ENCODE data around the gene DLGAP4.
"Not testable (repeated sequence)": the region's sequence is repeated elsewhere in the genome, so short reads cannot be mapped to it uniquely, and the experiment has no call there.

The DLGAP4 gene

GRCh38 chr20:36506253-36506652 lies 200.1 kb downstream of the DLGAP4 start:
- peak; percentile 40 for DNase-seq

GRCh38 chr20:36507746-36508145 lies 201.6 kb downstream of the DLGAP4 start:
- no peak for DNase-seq

DNA sequence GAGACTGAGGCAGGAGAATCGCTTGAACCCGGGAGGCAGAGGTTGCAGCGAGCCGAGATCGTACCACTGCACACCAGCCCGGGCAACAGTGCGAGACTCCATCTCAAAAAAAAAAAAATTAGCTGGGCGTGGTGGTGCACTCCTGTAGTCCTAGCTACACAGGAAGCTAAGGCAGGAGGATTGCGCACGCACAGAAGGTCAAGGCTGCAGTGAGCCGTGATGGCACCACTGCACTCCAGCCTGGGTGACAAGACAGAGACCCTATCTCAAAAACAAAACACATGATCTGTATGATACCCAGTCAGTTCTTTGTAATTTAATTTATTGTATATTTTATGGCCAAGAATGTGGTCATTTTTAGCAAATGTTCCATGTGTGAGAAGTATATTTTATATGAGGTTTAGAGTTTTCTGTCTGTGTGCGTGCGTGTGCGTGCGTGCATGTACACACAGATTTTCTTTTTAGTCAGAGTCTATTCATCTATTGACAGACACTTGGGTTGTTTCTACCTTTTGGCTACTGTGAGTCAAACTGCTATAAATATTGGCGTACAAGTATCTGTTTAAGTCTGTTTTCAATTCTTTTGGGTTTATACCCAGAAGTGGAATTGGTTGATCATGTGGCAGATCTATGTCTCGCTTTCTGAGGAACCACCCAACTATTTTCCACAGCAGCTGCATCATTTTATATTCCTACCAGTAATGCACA lies 213.0 kb downstream of the DLGAP4 start:
- DNase-seq: no peak

GRCh38 chr20:36519944-36520343 lies 213.8 kb downstream of the DLGAP4 start:
- no peak for DNase-seq

DNA sequence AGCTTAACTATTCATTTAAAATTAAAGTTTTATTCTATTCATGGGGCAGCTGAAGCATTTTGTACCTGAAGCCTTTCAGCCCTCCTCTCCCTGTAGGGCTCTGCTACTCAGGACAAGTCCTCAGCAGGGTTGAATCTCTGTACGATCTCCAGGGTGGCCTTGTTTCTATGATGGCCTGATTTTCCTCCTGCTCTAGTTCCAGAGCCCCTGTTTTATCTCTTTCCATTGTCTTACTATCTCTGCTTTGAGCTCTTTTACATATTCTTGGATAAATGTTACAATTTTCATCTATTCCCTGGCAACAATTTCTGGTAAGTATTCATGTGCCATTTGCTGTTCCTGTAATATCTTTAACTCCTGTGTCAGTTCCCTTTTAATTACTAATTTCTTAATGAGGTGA lies 215.4 kb downstream of the DLGAP4 start:
- DNase-seq: no peak

- DNase-seq: not testable (repeated sequence)
These were observed 216.3 kb downstream of the DLGAP4 start for GRCh38 chr20:36522412-36522811.

DNA sequence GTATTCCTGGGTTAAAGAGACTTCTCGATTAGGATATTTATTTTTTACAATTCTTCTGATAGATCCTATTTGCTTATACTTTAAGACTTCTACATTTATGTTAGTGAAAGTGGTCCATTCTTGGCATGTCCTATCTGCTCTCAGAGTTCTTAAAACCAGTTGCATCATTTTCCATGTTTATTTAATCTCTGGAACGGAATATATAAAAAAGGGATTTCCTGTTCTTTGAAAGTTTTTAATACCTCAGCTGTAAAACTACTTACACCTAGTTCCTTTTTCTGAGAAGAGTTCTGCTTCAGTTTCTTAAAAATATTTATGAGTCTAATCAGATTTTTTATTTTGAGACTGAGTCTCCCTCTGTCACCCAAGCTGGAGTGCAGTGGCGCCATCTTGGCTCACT lies 217.2 kb downstream of the DLGAP4 start:
- no peak for DNase-seq

- no peak for DNase-seq
These were observed 219.7 kb downstream of the DLGAP4 start for GRCh38 chr20:36525620-36526365.

DNA sequence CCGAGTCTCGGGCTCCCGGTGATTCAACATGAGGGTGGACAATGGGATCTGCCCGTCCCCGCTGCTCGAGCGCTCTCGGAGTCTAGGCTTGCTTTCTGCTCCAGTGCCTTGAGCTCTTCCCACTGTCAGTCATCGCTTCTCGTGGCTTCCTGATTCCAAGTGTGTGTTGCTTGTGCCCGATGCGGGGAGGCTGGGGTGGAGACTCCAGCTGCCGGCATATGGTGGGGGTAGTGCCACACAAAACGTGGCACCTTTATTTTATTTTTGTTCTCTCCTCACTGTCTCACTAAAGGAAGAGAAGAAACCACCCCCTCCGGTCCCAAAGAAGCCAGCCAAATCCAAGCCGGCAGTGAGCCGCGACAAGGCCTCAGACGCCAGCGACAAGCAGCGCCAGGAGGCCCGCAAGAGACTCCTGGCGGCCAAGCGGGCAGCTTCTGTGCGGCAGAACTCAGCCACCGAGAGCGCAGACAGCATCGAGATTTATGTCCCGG lies 220.4 kb downstream of the DLGAP4 start:
- no peak for DNase-seq

DNA sequence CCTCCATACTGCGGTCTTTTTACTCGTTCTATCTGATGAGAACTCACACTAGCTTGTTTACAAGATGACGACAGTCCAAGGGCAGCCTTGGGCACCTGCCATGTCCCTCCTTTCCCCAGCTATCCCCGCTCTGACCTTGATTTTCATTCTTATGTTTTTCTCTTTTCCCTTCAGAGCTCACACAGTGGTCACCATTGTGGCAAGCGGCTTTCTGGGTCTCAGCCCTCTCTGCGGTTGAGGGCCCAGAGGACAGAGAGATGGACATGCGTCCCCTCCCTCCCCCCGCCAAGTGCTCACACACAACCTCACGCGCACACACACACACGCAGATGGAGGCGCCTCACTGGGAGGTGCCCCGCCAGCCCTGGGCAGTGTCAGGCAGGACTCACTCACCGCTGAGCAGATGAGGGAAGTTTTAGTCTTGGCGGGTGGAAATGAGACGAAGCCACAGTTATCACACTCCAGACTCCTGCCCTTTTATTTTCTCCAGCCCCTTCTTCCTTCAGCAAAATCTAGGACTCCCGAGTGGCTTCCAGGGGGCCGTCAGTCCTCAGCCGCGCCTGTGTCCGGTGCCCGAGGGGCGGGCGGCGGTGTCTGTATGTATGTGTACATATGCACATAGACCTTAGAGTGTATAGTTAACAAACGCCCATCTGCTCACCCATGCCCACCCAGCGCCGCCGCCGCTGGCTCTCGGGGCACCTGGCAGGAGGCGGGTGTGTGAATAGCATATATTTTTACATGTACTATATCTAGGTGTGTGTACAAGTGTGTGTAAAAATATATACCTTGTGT lies 221.4 kb downstream of the DLGAP4 start:
- DNase-seq: no peak

- no peak for DNase-seq
These were observed 222.2 kb downstream of the DLGAP4 start for GRCh38 chr20:36528176-36528874.

DNA sequence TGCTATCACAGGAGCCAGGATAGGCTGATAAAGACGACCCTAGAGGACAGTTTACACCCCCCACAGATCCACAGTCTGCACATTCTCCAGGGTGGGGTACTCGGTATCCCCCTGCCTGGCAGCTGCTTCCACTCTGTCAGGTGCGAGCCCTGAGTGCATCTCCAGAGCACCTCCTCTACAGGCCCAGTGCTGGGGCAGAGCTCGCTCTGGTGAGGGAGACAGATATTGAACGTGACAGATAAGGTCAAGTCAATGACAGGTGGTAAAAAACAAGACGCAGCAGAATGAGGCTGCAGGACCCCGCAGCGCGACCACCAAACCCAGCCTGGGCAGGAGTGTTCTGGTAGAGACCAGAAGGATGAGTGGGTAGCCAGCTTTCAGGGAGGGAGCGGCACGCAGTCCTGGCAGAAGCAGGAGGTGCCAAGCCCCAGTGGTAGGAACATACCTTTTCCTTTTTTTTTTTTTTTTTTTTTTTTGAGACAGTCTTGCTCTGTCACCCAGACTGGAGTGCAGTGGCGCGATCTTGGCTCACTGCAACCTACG lies 222.8 kb downstream of the DLGAP4 start:
- DNase-seq: no peak

DNA sequence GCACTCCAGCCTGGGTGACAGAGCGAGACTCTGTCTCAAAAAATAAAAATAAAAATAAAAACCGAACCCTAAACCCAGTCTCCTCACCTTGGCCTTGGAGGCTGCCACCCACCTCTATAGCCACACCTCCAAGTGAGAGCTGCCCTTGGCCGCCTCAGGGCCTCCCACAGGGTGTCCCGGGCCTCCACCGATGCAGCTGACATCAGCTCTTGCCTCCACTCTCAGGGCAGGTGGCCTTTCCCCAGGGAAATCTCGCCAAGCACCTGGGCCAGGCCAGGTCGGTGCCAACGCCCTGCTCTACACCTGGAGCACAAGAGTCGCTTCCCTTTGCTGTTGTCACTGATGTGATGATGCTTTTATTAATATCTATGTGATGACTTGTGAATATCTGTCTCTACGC lies 226.2 kb downstream of the DLGAP4 start:
- DNase-seq: no peak

GRCh38 chr20:36532822-36533221 lies 226.7 kb downstream of the DLGAP4 start:
- DNase-seq: no peak

- no peak for DNase-seq
These were observed 232.0 kb downstream of the DLGAP4 start for GRCh38 chr20:36538026-36538722.

GRCh38 chr20:36540551-36541211 lies 234.5 kb downstream of the DLGAP4 start:
- no peak for DNase-seq

- no peak for DNase-seq
These were observed 235.2 kb downstream of the DLGAP4 start, which contains the start of gene MYL9 for GRCh38 chr20:36541227-36541767. TSS of gene MYL9 (plus strand) at chr20:36541519. CDS start at chr20:36544885, 3,366 bp downstream.

DNA sequence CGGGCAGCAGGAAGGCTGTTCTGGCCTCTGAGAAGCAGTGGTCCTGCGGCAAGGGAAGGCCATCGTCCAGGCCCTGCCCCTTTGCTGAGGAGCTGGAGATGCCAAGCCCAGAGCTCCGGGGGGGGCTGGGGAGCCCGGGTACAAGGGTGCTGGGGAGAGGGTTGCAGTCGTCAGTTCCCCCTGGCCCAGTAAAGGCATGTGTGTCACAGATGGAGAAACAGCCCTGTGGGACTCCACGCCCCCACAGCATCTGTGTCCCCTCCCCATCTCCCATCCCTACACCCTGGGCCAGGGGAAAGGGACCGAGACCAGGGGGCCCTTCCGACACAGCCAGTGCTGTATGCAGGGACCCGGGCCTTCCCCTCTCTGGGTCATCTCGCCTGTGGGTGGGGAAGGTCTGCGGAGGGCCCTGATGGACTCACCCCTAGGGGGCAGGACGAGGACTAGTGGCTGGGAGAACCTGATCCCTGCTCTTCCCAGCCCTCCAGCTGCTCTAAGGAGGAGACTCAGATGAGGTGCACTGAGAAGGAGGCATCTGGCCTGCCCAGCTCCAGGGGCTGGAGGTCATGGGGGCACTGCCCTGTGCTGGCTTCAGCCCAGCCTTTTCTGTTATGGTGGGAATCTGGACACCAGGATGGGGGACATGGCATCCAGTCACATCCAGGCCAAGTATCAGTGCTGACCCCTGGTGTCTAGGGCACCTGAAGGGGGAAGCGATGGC lies 235.8 kb downstream of the DLGAP4 start:
- DNase-seq: no peak

DNA sequence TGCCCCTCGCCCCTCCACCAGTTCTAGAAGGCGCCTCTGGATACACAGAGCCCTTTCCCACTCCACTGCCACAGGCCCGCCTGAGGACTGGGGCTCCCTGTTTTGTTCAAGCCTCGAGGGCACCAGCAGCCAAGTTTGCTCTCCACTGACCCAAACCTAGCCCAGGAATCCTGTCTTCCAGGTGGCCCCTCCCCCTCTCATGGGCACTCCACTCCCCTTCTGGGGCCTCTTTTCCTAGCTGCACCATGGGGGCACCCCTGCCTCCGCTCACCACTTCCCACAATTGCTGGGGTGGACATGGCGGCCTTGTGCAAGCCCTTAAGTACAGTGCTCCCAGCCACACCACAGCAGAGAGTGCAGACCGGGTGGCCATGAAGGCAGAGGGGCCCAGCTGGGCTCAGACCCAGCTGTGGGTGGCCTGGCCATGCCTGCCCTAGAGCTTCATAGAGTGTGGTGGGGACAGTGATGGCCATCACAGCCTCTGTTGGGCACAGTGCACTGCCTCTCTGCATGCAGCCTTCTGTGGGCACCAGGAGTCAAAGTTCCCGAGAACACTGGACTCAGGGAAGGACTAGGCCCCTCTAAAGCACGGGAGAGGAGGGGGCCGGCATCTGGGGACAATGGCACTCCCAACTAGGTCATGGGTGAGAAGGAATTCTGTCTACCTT lies 236.5 kb downstream of the DLGAP4 start:
- DNase-seq: no peak
